ENCODE results near the gene FBLN1. TPM values are rescaled to one million over a fixed set of nuclear protein-coding genes. Genes with fewer than 3 reads are reported as not detected.

FBLN1 gene
- total and polyA plus RNA-seq, 2 donors (not counting 3 experiments of a cell fraction or from before 2014, with no cell fraction given), result 1.2 to 4.0 TPM

DNA sequence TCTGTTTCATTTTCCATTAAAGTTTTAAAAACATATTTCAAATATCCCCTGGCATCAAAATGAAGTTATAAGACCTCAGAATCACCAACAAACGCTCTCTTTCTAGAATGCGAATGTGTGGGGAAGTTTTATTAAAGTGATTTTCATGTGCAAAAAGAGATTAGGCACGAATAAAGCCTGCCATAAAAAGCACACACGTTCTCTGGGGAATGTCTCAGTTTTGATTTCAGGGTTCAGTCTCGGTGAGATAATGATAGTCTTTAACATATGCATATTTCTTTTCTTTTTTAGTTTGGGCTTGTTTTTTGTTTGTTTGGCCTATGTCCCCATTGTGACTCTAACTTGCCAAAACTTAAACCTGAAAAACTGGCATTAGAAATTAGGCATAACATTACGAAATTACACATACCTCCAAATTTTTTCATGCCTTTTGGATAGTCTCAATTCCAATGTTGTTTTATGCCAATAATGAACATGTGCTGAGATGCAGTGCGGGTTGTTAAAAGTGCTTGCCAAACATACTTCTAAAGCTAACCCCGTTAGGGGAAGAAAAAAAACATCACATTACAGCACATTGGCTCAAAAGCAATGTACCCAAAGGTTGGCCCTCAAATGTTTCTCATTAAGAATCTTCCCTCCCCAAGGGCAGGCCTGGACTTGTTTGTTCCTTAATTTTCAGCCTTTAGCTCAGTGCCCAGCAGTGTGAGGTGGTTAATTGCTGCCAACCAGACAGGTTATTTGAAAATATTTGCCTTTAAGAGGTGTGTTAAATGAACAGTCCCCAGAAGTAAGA, 33.2 kb upstream of the FBLN1 start:
- Histone ChIP-seq H3K4me1 (ENCODE audit: control insufficient read depth, extremely low read depth, insufficient read depth, low read length) (no peaks in the 10 kb centered on the region), H3K9me3 (replicated peaks; ENCODE audit: control insufficient read depth, insufficient read depth, low read length) (no peaks in the 10 kb centered on the region), H3K27me3 (ENCODE audit: control insufficient read depth in 2 of 2, insufficient read depth in 2 of 2, low read length in 2 of 2) (no peaks in the 10 kb centered on the region), H3K79me2 (ENCODE audit: control insufficient read depth, insufficient read depth, low read length) (no peaks in the 10 kb centered on the region), H3K4me2 (ENCODE audit: insufficient read depth, low read length) (no peak overlapping the region), H3K4me3 (replicated peaks in 1 of 3; ENCODE audit: insufficient read depth in 1 of 3, low read depth in 1 of 3, low read length in 3 of 3) (no peak overlapping the region), H3K27ac (ENCODE audit: insufficient read depth, low read depth, low read length) (no peak overlapping the region), H3K36me3 (ENCODE audit: control insufficient read depth in 2 of 2, extremely low read depth in 1 of 2, insufficient read depth in 2 of 2, low read length in 2 of 2) (no peaks in the 10 kb centered on the region), H3K9me1 (replicated peaks; ENCODE audit: control insufficient read depth, extremely low read depth, insufficient read depth, low read length) (no peaks in the 10 kb centered on the region), H4K20me1 (replicated peaks; ENCODE audit: control insufficient read depth, extremely low read depth, insufficient read depth, low read length) (no peaks in the 10 kb centered on the region), H3K9ac (replicated peaks; ENCODE audit: extremely low read depth, insufficient read depth, low read length) (no peak overlapping the region), H2AFZ (ENCODE audit: low read depth, low read length) (no peak overlapping the region)
- ChIA-PET POLR2A (no interaction called here), CTCF (interaction anchor here (1.7 kb wide), 1 partner anchor 8 kb away, joined by 6 read pairs; no protein-coding TSS in a partner anchor)
- FAIRE-seq (no peak), DNase-seq (ENCODE audit: low read depth, low spot score) (no peak)
- TF ChIP-seq EZH2 (IDR thresholded peaks at IDR 0.05; ENCODE audit: borderline replicate concordance, low read depth, low read length, severe bottlenecking) (no peak), FOS (IDR thresholded peaks at IDR 0.05; ENCODE audit: borderline replicate concordance, insufficient read depth, low read length) (no peak), GATA2 (IDR thresholded peaks at IDR 0.05; ENCODE audit: insufficient read depth, insufficient read length, low read depth, low read length) (no peak), POLR2A (IDR thresholded peaks at IDR 0.05; ENCODE audit: low read depth, low read length) (no peak), POLR2AphosphoS5 (IDR thresholded peaks at IDR 0.05; ENCODE audit: insufficient read depth, low read depth, low read length) (no peak), MYC (IDR thresholded peaks at IDR 0.05; ENCODE audit: low read depth, low read length) (no peak), JUN (IDR thresholded peaks at IDR 0.05; ENCODE audit: borderline replicate concordance, insufficient read depth, insufficient read length, low read depth) (no peak)
- TF ChIP-seq, protein P1, sequence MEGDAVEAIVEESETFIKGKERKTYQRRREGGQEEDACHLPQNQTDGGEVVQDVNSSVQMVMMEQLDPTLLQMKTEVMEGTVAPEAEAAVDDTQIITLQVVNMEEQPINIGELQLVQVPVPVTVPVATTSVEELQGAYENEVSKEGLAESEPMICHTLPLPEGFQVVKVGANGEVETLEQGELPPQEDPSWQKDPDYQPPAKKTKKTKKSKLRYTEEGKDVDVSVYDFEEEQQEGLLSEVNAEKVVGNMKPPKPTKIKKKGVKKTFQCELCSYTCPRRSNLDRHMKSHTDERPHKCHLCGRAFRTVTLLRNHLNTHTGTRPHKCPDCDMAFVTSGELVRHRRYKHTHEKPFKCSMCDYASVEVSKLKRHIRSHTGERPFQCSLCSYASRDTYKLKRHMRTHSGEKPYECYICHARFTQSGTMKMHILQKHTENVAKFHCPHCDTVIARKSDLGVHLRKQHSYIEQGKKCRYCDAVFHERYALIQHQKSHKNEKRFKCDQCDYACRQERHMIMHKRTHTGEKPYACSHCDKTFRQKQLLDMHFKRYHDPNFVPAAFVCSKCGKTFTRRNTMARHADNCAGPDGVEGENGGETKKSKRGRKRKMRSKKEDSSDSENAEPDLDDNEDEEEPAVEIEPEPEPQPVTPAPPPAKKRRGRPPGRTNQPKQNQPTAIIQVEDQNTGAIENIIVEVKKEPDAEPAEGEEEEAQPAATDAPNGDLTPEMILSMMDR (IDR thresholded peaks at IDR 0.05; ENCODE audit: extremely low read depth in 1 of 2, insufficient read depth in 1 of 2, low read depth in 1 of 2, low read length in 2 of 2), result no peak
- TF ChIP-seq, protein P2, sequence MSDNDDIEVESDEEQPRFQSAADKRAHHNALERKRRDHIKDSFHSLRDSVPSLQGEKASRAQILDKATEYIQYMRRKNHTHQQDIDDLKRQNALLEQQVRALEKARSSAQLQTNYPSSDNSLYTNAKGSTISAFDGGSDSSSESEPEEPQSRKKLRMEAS (IDR thresholded peaks at IDR 0.05; ENCODE audit: insufficient read depth, insufficient read length), result no peak
- intact Hi-C loops (cut with micrococcal nuclease), result no loop called here
- BruUV-seq (replicated peaks), result no TSS peak
- dilution Hi-C loops (cut with MboI; ENCODE audit: extremely low pct_ligation_motif_present, low sequenced_read_pairs), result no loop called here

Measured in endothelial cell of umbilical vein (primary cell).